Heart right ventricle (tissue), 16 donors: ENCODE results near the gene PSMB9. TPM values are rescaled to one million over a fixed set of nuclear protein-coding genes. Genes with fewer than 3 reads are reported as not detected.

ENCODE experiments used
- ATAC-seq, 8 donors: fragments of 200-7000 bp; cut with Tn5 transposase; one replicate each; pipeline ENCODE4 v1.9.1; 2020; ENCODE audit warnings: mild to moderate bottlenecking in 8 of 8, moderate library complexity in 8 of 8, moderate number of reproducible peaks in 1 of 8
- DNase-seq, 2 donors: peaks; one replicate each; pipeline ENCODE4 v3.0.0-alpha.2; 2020
- H3K27ac ChIP-seq, 10 donors: fragments of 200-600 bp; sonication (generic) in 2 of 10; one replicate each; pipeline versions ENCODE4 v1.5.0 to v1.8.0; 2020 to 2022; ENCODE audit warnings: mild to moderate bottlenecking in 3 of 10
- H3K27me3 ChIP-seq, 7 donors: fragments of 200-600 bp; one replicate each; pipeline ENCODE4 v1.8.0; 2021 to 2022; ENCODE audit warnings: mild to moderate bottlenecking in 2 of 7
- H3K36me3 ChIP-seq, 9 donors: fragments of 200-600 bp; sonication (generic) in 1 of 9; one replicate each; pipeline versions ENCODE4 v1.5.0 to v1.8.0; 2020 to 2022; ENCODE audit warnings: mild to moderate bottlenecking in 2 of 9
- H3K4me1 ChIP-seq, 9 donors: fragments of 200-600 bp; sonication (generic) in 1 of 9; one replicate each; pipeline versions ENCODE4 v1.5.0 to v1.8.0; 2020 to 2022; ENCODE audit warnings: mild to moderate bottlenecking in 4 of 9
- H3K4me3 ChIP-seq, 10 donors: fragments of 200-600 bp; sonication (generic) in 2 of 10; one replicate each; pipeline versions ENCODE4 v1.5.0 to v1.8.0; 2020 to 2022; ENCODE audit warnings: mild to moderate bottlenecking in 7 of 10, moderate library complexity in 2 of 10
- H3K9me3 ChIP-seq, 11 donors: fragments of 200-600 bp in 10 of 11; sonication (generic) in 2 of 11; one replicate each; pipeline versions ENCODE4 v1.5.0 to v1.8.0; 2013 to 2022; ENCODE audit warnings: mild to moderate bottlenecking in 2 of 11, control low read depth in 1 of 11, moderate library complexity in 1 of 11
- CTCF ChIP-seq, 9 donors: fragments of 200-600 bp; sonication (generic) in 2 of 9; IDR thresholded peaks; one replicate each; pipeline versions ENCODE4 v1.5.0 to v1.8.0; 2021 to 2022; ENCODE audit warnings: antibody characterized with exemption in 9 of 9, mild to moderate bottlenecking in 5 of 9, moderate library complexity in 1 of 9
- WGBS, 2 donors: extraction: QIAGEN DNeasy Blood & Tissue Kit; methylation state at CpG; one replicate each; pipeline ENCODE4 v1.1.7; 2013; ENCODE audit warnings: inconsistent platforms in 1 of 2; 5-methylcytosine and 5-hydroxymethylcytosine counted together
- intact Hi-C, 10 donors: fragments of 100-400 bp; cut with DNase I; formaldehyde crosslinking; loops; one replicate each; pipeline versions ENCODE4 v1.11.1 to v1.14.2; 2022
- polyA plus RNA-seq, 2 donors: library from polyadenylated mRNA; stranded (reverse); fragments of 200-250 nt; gene quantifications; one replicate each; pipeline ENCODE4 v1.2.3, GENCODE V29; 2013
- total RNA-seq, 10 donors: library from RNA; stranded (reverse); fragmentation: NEBNext Ultra II Directional in 3 of 10; extraction: Animal tissue kit (Norgen Biotek cat#: 25700) in 3 of 10; gene quantifications; one replicate each; pipeline versions ENCODE4 v1.2.1 to v1.2.4, GENCODE V29; 2021 to 2023
- donor health status: Arrhythmogenic right ventricular cardiomyopathy.
- donor health status: ischemic (EF 13 %, LVEDD 7.1; RV severe dilation, severe dysfunction).
- donor health status: healthy with polysubstance abuse.
- donor health status: DM: no; HTN: yes; CAD: no.
- donor health status: DM: no; HTN: no; CAD: no.
- donor health status: ischemic (EF 25% LVEDD 6.9; RV normal size, moderate dysfunction).
- donor health status: ischemic (EF 25% LVEDD 5.7; RV mildly dilated, moderate dysfunction).
- donor health status: healthy.
- donor health status: DM: yes; HTN: yes; CAD: no.
- donor health status: Ischemic cardiomyopathy.
- donor health status: ischemic (EF 35%, LVEDD 5.7; RV mildly dilated, moderate dysfunction).
- donor health status: nonischemic (EF 11% LVEDD 7.7; RV severe dilation, severe dysfunction).
- donor health status: DM: yes; HTN: yes; CAD: no.
- donor health status: PGD.
- donor health status: ischemic (EF 29% LVEDD 5.4; RV normal size, mild dysfunction).
- donor health status: nonischemic (EF 23%, LVEDD 6.1; RV moderate dilation, normal function).

Gene PSMB9
- total and polyA plus RNA-seq, 12 donors, result 10.0 to 198 (median 16.5) TPM

GRCh38 chr6:32833664-32834063 lies 20.3 kb upstream of the PSMB9 start:
- intact Hi-C loops, result loop anchor here in 2 of 10 donors (5.0 kb wide), 2 partner anchors 34 to 39 kb away; no protein-coding TSS in a partner anchor
- H3K9me3 ChIP-seq, result no peaks in the 10 kb centered on the region
- H3K4me1 ChIP-seq, result peaks cover 0 to 24% (median 12%) of the 10 kb centered on the region in 9 donors
- ATAC-seq, result no peak
- H3K36me3 ChIP-seq, result peaks cover 0 to 83% (median 16%) of the 10 kb centered on the region in 9 donors
- 76 to 87% methylated on average over 5 of the region's 5 CpGs for WGBS, 2 donors
- H3K27me3 ChIP-seq, result no peaks in the 10 kb centered on the region
- no peak for TF ChIP-seq CTCF (IDR thresholded peaks at IDR 0.05)
- DNase-seq, result no peak
- no peak overlapping the region for H3K27ac ChIP-seq
- H3K4me3 ChIP-seq, result no peak overlapping the region

GRCh38 chr6:32835167-32835893 lies 18.7 kb upstream of the PSMB9 start:
- intact Hi-C loops, result loop anchor here in 1 of 10 donors (5.0 kb wide), 1 partner anchor 37 kb away; no protein-coding TSS in a partner anchor

GRCh38 chr6:32836873-32837272 lies 17.1 kb upstream of the PSMB9 start:
- Histone ChIP-seq H3K4me3 (no peak overlapping the region), H3K27ac (peak overlapping the region in 1 of 10 donors; percentile 96), H3K4me1 (peaks cover 0 to 53% (median 18%) of the 10 kb centered on the region in 9 donors), H3K9me3 (no peaks in the 10 kb centered on the region), H3K27me3 (no peaks in the 10 kb centered on the region), H3K36me3 (peaks cover 0 to 71% (median 16%) of the 10 kb centered on the region in 9 donors)
- intact Hi-C loops, result loop anchor here in 2 of 10 donors (1.0 to 5.0 kb wide), 2 partner anchors 27 to 35 kb away; no protein-coding TSS in a partner anchor
- 95 to 97% methylated on average over 2 of the region's 2 CpGs for WGBS, 2 donors
- no peak for TF ChIP-seq CTCF (IDR thresholded peaks at IDR 0.05)
- ATAC-seq, result no peak
- DNase-seq, result no peak

More at GRCh38 chr6:32835167-32835893, 18.7 kb upstream of the PSMB9 start:
- no peak for TF ChIP-seq CTCF (IDR thresholded peaks at IDR 0.05)
- peaks cover 0 to 71% (median 13%) of the 10 kb centered on the region in 9 donors for H3K36me3 ChIP-seq
- 94 to 95% methylated on average over 16 of the region's 16 CpGs for WGBS, 2 donors
- no peak overlapping the region for H3K4me3 ChIP-seq
- ATAC-seq, result no peak
- no peaks in the 10 kb centered on the region for H3K9me3 ChIP-seq
- H3K27ac ChIP-seq, result no peak overlapping the region
- H3K27me3 ChIP-seq, result no peaks in the 10 kb centered on the region
- peaks cover 0 to 38% (median 15%) of the 10 kb centered on the region in 9 donors for H3K4me1 ChIP-seq
- no peak for DNase-seq

- no peak for TF ChIP-seq CTCF (IDR thresholded peaks at IDR 0.05)
- WGBS, 2 donors, result 28 to 35% methylated on average over 12 of the region's 12 CpGs
These were observed 16.3 kb upstream of the PSMB9 start for GRCh38 chr6:32837651-32838113.

More at GRCh38 chr6:32837651-32838113, 16.3 kb upstream of the PSMB9 start:
- Histone ChIP-seq H3K27ac (peak overlapping the region; percentile 41 to 96 (median 94)), H3K36me3 (peaks cover 0 to 71% (median 18%) of the 10 kb centered on the region in 9 donors), H3K4me3 (peak overlapping the region; percentile 63 to 86 (median 76)), H3K4me1 (peaks cover 0 to 61% (median 26%) of the 10 kb centered on the region in 9 donors), H3K9me3 (no peaks in the 10 kb centered on the region), H3K27me3 (no peaks in the 10 kb centered on the region)
- intact Hi-C loops, result loop anchor here in 7 of 10 donors (1.0 to 5.0 kb wide), 8 partner anchors 15 to 35 kb away; partner anchors contain the start of genes TAP1 (in 3 of the 7) and PSMB9 (in 2 of the 7)
- DNase-seq (no peak), ATAC-seq (peak in 1 of 8 donors; percentile 1)
